Loucy (cell line): ENCODE results near the gene LDAH.

Experiments
- H2AFZ ChIP-seq: fragments of 200-600 bp; sonication (generic); 2 replicates; pipeline ENCODE4 v1.6.0; 2016; ENCODE audit warnings: antibody characterized with exemption, mild to moderate bottlenecking, low read length, moderate library complexity
- H3F3A ChIP-seq: fragments of 200-600 bp; 2 replicates; pipeline ENCODE4 v1.6.0; 2016; ENCODE audit warnings: antibody characterized with exemption, low read depth, mild to moderate bottlenecking
- H3K27me3 ChIP-seq: fragments of 200-600 bp; sonication (generic); 2 replicates; pipeline ENCODE4 v1.6.1; 2014; ENCODE audit warnings: low read length, mild to moderate bottlenecking; ENCODE audit not compliant: insufficient read depth, poor library complexity, severe bottlenecking
- H3K36me3 ChIP-seq: fragments of 200-600 bp; sonication (generic); 2 replicates; pipeline ENCODE4 v1.6.1; 2016; ENCODE audit warnings: low read length; ENCODE audit not compliant: insufficient read depth
- H3K4me1 ChIP-seq: fragments of 200-600 bp; sonication (generic); 2 replicates; pipeline ENCODE4 v1.5.1; 2014; ENCODE audit warnings: low read length, mild to moderate bottlenecking; ENCODE audit not compliant: insufficient read depth, poor library complexity, severe bottlenecking
- H3K4me2 ChIP-seq: fragments of 200-600 bp; sonication (generic); 2 replicates; pipeline ENCODE4 v1.6.0; 2014; ENCODE audit warnings: antibody characterized with exemption, low read length, low read depth, mild to moderate bottlenecking; ENCODE audit not compliant: poor library complexity, severe bottlenecking
- H3K4me3 ChIP-seq: fragments of 200-600 bp; sonication (generic); 2 replicates; pipeline ENCODE4 v1.5.1; 2014; ENCODE audit warnings: low read length, mild to moderate bottlenecking, mixed read lengths; ENCODE audit not compliant: poor library complexity, severe bottlenecking
- H3K79me2 ChIP-seq: fragments of 200-600 bp; sonication (generic); 2 replicates; pipeline ENCODE4 v1.6.1; 2014; ENCODE audit warnings: low read length; ENCODE audit not compliant: insufficient read depth
- H3K9ac ChIP-seq: fragments of 200-600 bp; sonication (generic); 2 replicates; pipeline ENCODE4 v1.6.0; 2014; ENCODE audit warnings: mild to moderate bottlenecking, low read depth, low read length, moderate library complexity; ENCODE audit not compliant: poor library complexity, severe bottlenecking
- H3K9me2 ChIP-seq: fragments of 200-600 bp; sonication (generic); replicated peaks from 2 replicates; pipeline ENCODE4 v1.6.1; 2016; ENCODE audit warnings: low read depth, low read length, mixed read lengths
- H3K9me3 ChIP-seq: fragments of 200-600 bp; sonication (generic); 2 replicates; pipeline ENCODE4 v1.6.1; 2014; ENCODE audit warnings: mild to moderate bottlenecking, antibody characterized with exemption, low read length, low read depth; ENCODE audit not compliant: insufficient read depth
- H4K20me1 ChIP-seq: fragments of 200-600 bp; sonication (generic); 2 replicates; pipeline ENCODE4 v1.6.0; 2014; ENCODE audit warnings: antibody characterized with exemption, low read length, mild to moderate bottlenecking; ENCODE audit not compliant: insufficient read depth, poor library complexity, severe bottlenecking
- CTCF ChIP-seq: fragments of 200-600 bp; sonication (generic); conservative IDR thresholded peaks from 2 replicates; pipeline ENCODE4 v1.5.1; 2014; ENCODE audit warnings: mild to moderate bottlenecking, antibody characterized with exemption, low read length
- EZH2phosphoT487 ChIP-seq: fragments of 200-600 bp; IDR thresholded peaks from 2 replicates; pipeline ENCODE4 v1.6.1; 2018; ENCODE audit warnings: antibody characterized with exemption, mild to moderate bottlenecking, moderate library complexity, borderline replicate concordance

LDAH gene

GRCh38 chr2:20836521-20836920 is 13.6 kb upstream of the LDAH start:
- TF ChIP-seq EZH2phosphoT487 (no peak), CTCF (no peak)
- H3K79me2 ChIP-seq, result no peaks in the 10 kb centered on the region
- no peak overlapping the region for H2AFZ ChIP-seq
- H3K9me2 ChIP-seq, result no peaks in the 10 kb centered on the region
- H4K20me1 ChIP-seq, result no peaks in the 10 kb centered on the region
- no peaks in the 10 kb centered on the region for H3K9me3 ChIP-seq
- H3K4me3 ChIP-seq, result no peak overlapping the region
- no peaks in the 10 kb centered on the region for H3K4me1 ChIP-seq
- H3K9ac ChIP-seq, result no peak overlapping the region
- no peak overlapping the region for H3K4me2 ChIP-seq
- no peaks in the 10 kb centered on the region for H3K36me3 ChIP-seq
- no peaks in the 10 kb centered on the region for H3F3A ChIP-seq
- H3K27me3 ChIP-seq, result no peaks in the 10 kb centered on the region

- Histone ChIP-seq H3K4me3 (no peak overlapping the region), H3K79me2 (no peaks in the 10 kb centered on the region), H3K4me1 (no peaks in the 10 kb centered on the region), H4K20me1 (no peaks in the 10 kb centered on the region), H2AFZ (no peak overlapping the region), H3K9me2 (no peaks in the 10 kb centered on the region), H3K4me2 (no peak overlapping the region), H3K9me3 (no peaks in the 10 kb centered on the region), H3K36me3 (no peaks in the 10 kb centered on the region), H3K27me3 (no peaks in the 10 kb centered on the region), H3K9ac (no peak overlapping the region), H3F3A (no peaks in the 10 kb centered on the region)
- TF ChIP-seq CTCF (no peak), EZH2phosphoT487 (no peak)
Measured at GRCh38 chr2:20834331-20834730, 11.4 kb upstream of the LDAH start.

- no peaks in the 10 kb centered on the region for H3K27me3 ChIP-seq
- H3K9me3 ChIP-seq, result no peaks in the 10 kb centered on the region
- no peak overlapping the region for H2AFZ ChIP-seq
- H3K4me3 ChIP-seq, result no peak overlapping the region
- no peak overlapping the region for H3K4me2 ChIP-seq
- no peaks in the 10 kb centered on the region for H3K4me1 ChIP-seq
- no peaks in the 10 kb centered on the region for H3F3A ChIP-seq
- no peaks in the 10 kb centered on the region for H4K20me1 ChIP-seq
- no peak overlapping the region for H3K9ac ChIP-seq
- H3K36me3 ChIP-seq, result no peaks in the 10 kb centered on the region
- TF ChIP-seq EZH2phosphoT487 (no peak), CTCF (no peak)
- no peaks in the 10 kb centered on the region for H3K79me2 ChIP-seq
- no peaks in the 10 kb centered on the region for H3K9me2 ChIP-seq
Measured at GRCh38 chr2:20832606-20833005, 9.7 kb upstream of the LDAH start.
